Stomach (tissue), 4 donors: ENCODE results near the gene STAG3.

Experiments
- EP300 ChIP-seq: sonication (generic); formaldehyde crosslinking; IDR thresholded peaks from one replicate; pipeline ENCODE4 v1.6.1; 2017; ENCODE audit warnings: antibody characterized with exemption
- POLR2AphosphoS5 ChIP-seq, 3 donors: sonication (generic); formaldehyde crosslinking; IDR thresholded peaks; one replicate each; pipeline ENCODE4 v1.6.1; 2016; ENCODE audit warnings: antibody characterized with exemption in 3 of 3
- TF ChIP-seq, protein P1 (sequence below), 7 experiments: fragments of 450-650 bp in 4 of 7; fragments of 200-600 bp in 3 of 7; sonication (generic) in 3 of 7; IDR thresholded peaks; one replicate each; pipeline ENCODE4 v1.5.1; 2016 to 2019; ENCODE audit warnings: antibody characterized with exemption in 7 of 7, control low read depth in 2 of 7, mild to moderate bottlenecking in 1 of 7

DNA sequence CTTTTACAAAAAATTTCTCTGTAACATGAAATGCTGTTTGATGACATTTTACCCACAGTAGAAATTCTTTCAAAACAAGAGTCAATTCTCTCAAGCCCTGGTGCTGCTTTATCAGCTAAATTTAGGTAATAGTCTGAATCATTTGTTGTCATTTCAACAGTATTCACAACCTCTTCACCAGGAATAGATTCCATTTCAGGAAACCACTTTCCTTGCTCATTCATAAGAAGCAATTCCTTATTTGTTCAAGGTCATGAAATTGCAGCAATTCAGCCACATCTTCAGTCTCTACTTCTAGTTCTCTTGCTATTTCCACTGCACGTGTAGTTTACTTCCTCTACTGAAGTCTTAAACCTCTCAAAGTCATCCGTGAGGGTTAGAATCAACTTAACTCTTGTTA, 14.1 kb downstream of the STAG3 start:
- TF ChIP-seq, protein P1, sequence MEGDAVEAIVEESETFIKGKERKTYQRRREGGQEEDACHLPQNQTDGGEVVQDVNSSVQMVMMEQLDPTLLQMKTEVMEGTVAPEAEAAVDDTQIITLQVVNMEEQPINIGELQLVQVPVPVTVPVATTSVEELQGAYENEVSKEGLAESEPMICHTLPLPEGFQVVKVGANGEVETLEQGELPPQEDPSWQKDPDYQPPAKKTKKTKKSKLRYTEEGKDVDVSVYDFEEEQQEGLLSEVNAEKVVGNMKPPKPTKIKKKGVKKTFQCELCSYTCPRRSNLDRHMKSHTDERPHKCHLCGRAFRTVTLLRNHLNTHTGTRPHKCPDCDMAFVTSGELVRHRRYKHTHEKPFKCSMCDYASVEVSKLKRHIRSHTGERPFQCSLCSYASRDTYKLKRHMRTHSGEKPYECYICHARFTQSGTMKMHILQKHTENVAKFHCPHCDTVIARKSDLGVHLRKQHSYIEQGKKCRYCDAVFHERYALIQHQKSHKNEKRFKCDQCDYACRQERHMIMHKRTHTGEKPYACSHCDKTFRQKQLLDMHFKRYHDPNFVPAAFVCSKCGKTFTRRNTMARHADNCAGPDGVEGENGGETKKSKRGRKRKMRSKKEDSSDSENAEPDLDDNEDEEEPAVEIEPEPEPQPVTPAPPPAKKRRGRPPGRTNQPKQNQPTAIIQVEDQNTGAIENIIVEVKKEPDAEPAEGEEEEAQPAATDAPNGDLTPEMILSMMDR (IDR thresholded peaks at IDR 0.05): no peak
- no peak for TF ChIP-seq EP300
- TF ChIP-seq POLR2AphosphoS5 (IDR thresholded peaks at IDR 0.05): no peak
